ENCODE results near the gene MTX1. TPM values are rescaled to one million over a fixed set of nuclear protein-coding genes. Genes with fewer than 3 reads are reported as not detected.

Gene MTX1
- total and polyA plus RNA-seq, 2 experiments from 2014 or later = 61.4 to 69.2 TPM

DNA sequence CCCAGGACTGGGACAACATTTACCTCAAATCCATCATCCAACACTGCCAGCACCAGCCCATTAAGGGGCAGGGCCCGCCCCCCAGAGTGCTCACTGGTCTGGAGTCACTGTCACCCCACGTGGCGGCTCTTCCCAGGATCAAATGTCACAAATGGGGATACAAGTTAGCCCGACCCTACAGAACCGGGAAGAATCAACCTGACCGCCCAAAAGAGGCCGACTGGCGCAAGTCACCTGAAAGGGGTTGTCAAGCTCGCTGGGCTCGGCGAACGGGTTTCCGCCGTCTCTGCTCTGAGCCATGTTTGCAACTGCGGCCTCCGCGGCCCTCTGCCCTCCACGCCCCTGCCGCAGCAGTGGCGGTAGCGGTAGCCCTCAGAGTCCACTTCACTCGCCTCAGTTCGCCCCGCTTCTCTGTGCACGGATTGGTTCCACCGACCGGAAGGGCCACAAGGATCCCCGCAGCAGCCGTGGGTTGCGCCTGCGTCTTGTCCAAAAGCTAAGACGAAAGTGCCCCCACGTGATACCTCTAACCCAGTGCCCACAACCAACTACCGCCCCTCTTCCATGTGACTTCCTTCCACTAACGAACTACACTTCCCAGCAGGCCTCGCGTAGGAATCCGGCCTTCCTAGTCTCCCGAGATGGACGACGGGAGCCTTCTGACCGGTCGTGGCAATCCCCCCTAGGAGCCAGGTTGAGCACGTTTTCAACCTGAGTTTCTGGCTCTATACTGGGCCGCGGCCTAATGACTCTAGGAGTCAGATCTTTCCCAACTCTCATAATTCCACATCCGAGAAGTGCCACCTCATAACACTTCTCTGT lies 53.6 kb downstream of the MTX1 start, which contains the start of gene SCAMP3:
Gene SCAMP3, minus strand, starts transcription at position 509 of the 822 bp plus-strand sequence. Its CDS starts 209 bp downstream, at position 300.
- Histone ChIP-seq H3K27ac (peak within 1 kb of the TSS; percentile 76), H3K27me3 (replicated peaks; ENCODE audit: insufficient read depth) (no peaks in the 10 kb centered on the region), H2AFZ (peak within 1 kb of the TSS; percentile 85), H3K9ac (peak within 1 kb of the TSS; percentile 89), H3K4me3 (peak within 1 kb of the TSS; percentile 98), H3F3A (ENCODE audit: insufficient read depth) (peaks cover 61% of the 10 kb centered on the region), H3K4me2 (ENCODE audit: unreplicated experiment) (peak within 1 kb of the TSS; percentile 95), H3K36me3 (ENCODE audit: low read depth) (peaks cover 39% of the 10 kb centered on the region), H3K79me2 (ENCODE audit: insufficient read depth) (peaks cover 28% of the 10 kb centered on the region), H4K20me1 (ENCODE audit: insufficient read depth) (no peaks in the 10 kb centered on the region), H3K9me2 (ENCODE audit: insufficient read depth) (no peaks in the 10 kb centered on the region), H3K9me3 (ENCODE audit: low read depth) (no peaks in the 10 kb centered on the region), H3K4me1 (ENCODE audit: insufficient read depth) (peaks cover 8% of the 10 kb centered on the region)
- 1% methylated on average over 44 to 47 of the region's 47 CpGs for WGBS, 2 experiments (ENCODE audit: low coverage in 1 of 2, low lambda C conversion rate in 2 of 2, missing lambda C conversion rate in 2 of 2)
- TF ChIP-seq EZH2phosphoT487 (IDR thresholded peaks at IDR 0.05; ENCODE audit: insufficient read depth, low read depth) (no peak), EZH2 (IDR thresholded peaks at IDR 0.05; ENCODE audit: insufficient read depth, poor library complexity, severe bottlenecking) (no peak)
- in situ Hi-C loops (cut with MboI) = no loop called here
- peak; percentile 99 for DNase-seq

DNA sequence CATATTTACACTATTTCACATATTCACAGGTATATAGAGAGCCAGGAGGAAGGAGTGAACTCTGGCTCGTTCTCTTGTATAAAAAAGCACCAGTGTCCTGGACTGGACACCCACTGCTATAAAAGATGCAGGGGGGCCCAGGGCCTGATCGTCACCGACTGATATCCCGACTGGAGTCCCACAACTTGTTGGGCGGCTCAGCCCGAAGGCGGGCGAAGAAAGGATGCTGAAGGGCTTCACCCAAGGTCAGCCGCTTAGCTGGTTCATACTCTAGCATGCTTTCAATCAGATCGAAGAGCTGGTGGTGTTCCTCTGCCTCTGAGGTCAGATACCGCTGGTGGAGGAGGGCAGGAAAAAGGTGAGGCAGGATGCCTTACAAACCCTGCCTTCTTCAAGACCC lies 54.6 kb downstream of the MTX1 start:
- in situ Hi-C loops (cut with MboI) = no loop called here
- H3K79me2 ChIP-seq (ENCODE audit: insufficient read depth) = peaks cover 38% of the 10 kb centered on the region
- DNase-seq = no peak
- peaks cover 8% of the 10 kb centered on the region for H3K4me1 ChIP-seq (ENCODE audit: insufficient read depth)
- peaks cover 49% of the 10 kb centered on the region for H3K36me3 ChIP-seq (ENCODE audit: low read depth)
- H3K9me3 ChIP-seq (ENCODE audit: low read depth) = no peaks in the 10 kb centered on the region
- no peaks in the 10 kb centered on the region for H4K20me1 ChIP-seq (ENCODE audit: insufficient read depth)
- H3K9ac ChIP-seq = peak overlapping the region; percentile 89
- 94 to 98% methylated on average over 11 of the region's 11 CpGs for WGBS, 2 experiments (ENCODE audit: low coverage in 1 of 2, low lambda C conversion rate in 2 of 2, missing lambda C conversion rate in 2 of 2)
- H3K9me2 ChIP-seq (ENCODE audit: insufficient read depth) = no peaks in the 10 kb centered on the region
- H3F3A ChIP-seq (ENCODE audit: insufficient read depth) = peaks cover 68% of the 10 kb centered on the region
- H3K4me2 ChIP-seq (ENCODE audit: unreplicated experiment) = no peak overlapping the region
- H3K27me3 ChIP-seq (replicated peaks; ENCODE audit: insufficient read depth) = no peaks in the 10 kb centered on the region
- H3K4me3 ChIP-seq = no peak overlapping the region
- peak overlapping the region; percentile 76 for H3K27ac ChIP-seq
- TF ChIP-seq EZH2 (IDR thresholded peaks at IDR 0.05; ENCODE audit: insufficient read depth, poor library complexity, severe bottlenecking) (no peak), EZH2phosphoT487 (IDR thresholded peaks at IDR 0.05; ENCODE audit: insufficient read depth, low read depth) (no peak)
- H2AFZ ChIP-seq = no peak overlapping the region

MicroRNAs within 50 kb of the gene (microRNA counts, 767-probe panel; counts per million panel counts)
- microRNA hsa-miR-92b-3p = 447 counts per million, percentile 86 among the panel's probes with 10 or more counts

Other genes starting within 250 kb of the MTX1 start
- gene PYGO2, start 246.9 kb upstream of the MTX1 start, total RNA-seq (2014; rRNA removed; shearing (Covaris generic)) = 13.2 and 14.9 TPM in 2 replicates
- gene PYGO2, start 246.9 kb upstream of the MTX1 start, polyA plus RNA-seq (2016; fragmentation: Nextera tagmentation; extraction: Ambion mirVana) = 14.7 and 15.4 TPM in 2 replicates
- gene SHC1, start 237.9 kb upstream of the MTX1 start, total RNA-seq (2014; rRNA removed; shearing (Covaris generic)) = 295 and 319 TPM in 2 replicates
- 275 and 278 TPM in 2 replicates for gene SHC1, start 237.9 kb upstream of the MTX1 start, polyA plus RNA-seq (2016; fragmentation: Nextera tagmentation; extraction: Ambion mirVana)
- 45.6 and 50.3 TPM in 2 replicates for gene CKS1B, start 234.0 kb upstream of the MTX1 start, total RNA-seq (2014; rRNA removed; shearing (Covaris generic))
- 113 and 119 TPM in 2 replicates for gene CKS1B, start 234.0 kb upstream of the MTX1 start, polyA plus RNA-seq (2016; fragmentation: Nextera tagmentation; extraction: Ambion mirVana)
- 15.6 and 21.3 TPM in 2 replicates for gene FLAD1, start 225.4 kb upstream of the MTX1 start, total RNA-seq (2014; rRNA removed; shearing (Covaris generic))
- 26.4 and 30.2 TPM in 2 replicates for gene FLAD1, start 225.4 kb upstream of the MTX1 start, polyA plus RNA-seq (2016; fragmentation: Nextera tagmentation; extraction: Ambion mirVana)
- gene LENEP, start 215.1 kb upstream of the MTX1 start, total RNA-seq (2014; rRNA removed; shearing (Covaris generic)) = not detected in 2 replicates
- not detected in 2 replicates for gene LENEP, start 215.1 kb upstream of the MTX1 start, polyA plus RNA-seq (2016; fragmentation: Nextera tagmentation; extraction: Ambion mirVana)
- gene ZBTB7B, start 205.9 kb upstream of the MTX1 start, total RNA-seq (2014; rRNA removed; shearing (Covaris generic)) = 16.8 and 27.0 TPM in 2 replicates
- 2.3 and 2.9 TPM in 2 replicates for gene ZBTB7B, start 205.9 kb upstream of the MTX1 start, polyA plus RNA-seq (2016; fragmentation: Nextera tagmentation; extraction: Ambion mirVana)
- not detected in 2 replicates for gene DCST2, start 174.9 kb upstream of the MTX1 start, total RNA-seq (2014; rRNA removed; shearing (Covaris generic))
- gene DCST2, start 174.9 kb upstream of the MTX1 start, polyA plus RNA-seq (2016; fragmentation: Nextera tagmentation; extraction: Ambion mirVana) = 0.14 and 0.16 TPM in 2 replicates
- not detected in 2 replicates for gene DCST1, start 174.9 kb upstream of the MTX1 start, total RNA-seq (2014; rRNA removed; shearing (Covaris generic))
- gene DCST1, start 174.9 kb upstream of the MTX1 start, polyA plus RNA-seq (2016; fragmentation: Nextera tagmentation; extraction: Ambion mirVana) = not detected in 2 replicates
- gene ADAM15, start 157.4 kb upstream of the MTX1 start, total RNA-seq (2014; rRNA removed; shearing (Covaris generic)) = 85.6 and 109 TPM in 2 replicates
- gene ADAM15, start 157.4 kb upstream of the MTX1 start, polyA plus RNA-seq (2016; fragmentation: Nextera tagmentation; extraction: Ambion mirVana) = 73.0 and 80.4 TPM in 2 replicates
- gene EFNA4, start 145.0 kb upstream of the MTX1 start, total RNA-seq (2014; rRNA removed; shearing (Covaris generic)) = 2.4 and 5.5 TPM in 2 replicates
- 4.4 and 4.6 TPM in 2 replicates for gene EFNA4, start 145.0 kb upstream of the MTX1 start, polyA plus RNA-seq (2016; fragmentation: Nextera tagmentation; extraction: Ambion mirVana)
- 1.4 and 3.0 TPM in 2 replicates for gene EFNA3, start 129.9 kb upstream of the MTX1 start, total RNA-seq (2014; rRNA removed; shearing (Covaris generic))
- gene EFNA3, start 129.9 kb upstream of the MTX1 start, polyA plus RNA-seq (2016; fragmentation: Nextera tagmentation; extraction: Ambion mirVana) = 2.5 and 2.7 TPM in 2 replicates
- gene EFNA1, start 80.8 kb upstream of the MTX1 start, total RNA-seq (2014; rRNA removed; shearing (Covaris generic)) = not detected in 2 replicates
- gene EFNA1, start 80.8 kb upstream of the MTX1 start, polyA plus RNA-seq (2016; fragmentation: Nextera tagmentation; extraction: Ambion mirVana) = not detected in 2 replicates
- gene SLC50A1, start 72.8 kb upstream of the MTX1 start, total RNA-seq (2014; rRNA removed; shearing (Covaris generic)) = 33.4 and 34.1 TPM in 2 replicates
- 55.1 and 58.3 TPM in 2 replicates for gene SLC50A1, start 72.8 kb upstream of the MTX1 start, polyA plus RNA-seq (2016; fragmentation: Nextera tagmentation; extraction: Ambion mirVana)
- gene DPM3, start 68.2 kb upstream of the MTX1 start, total RNA-seq (2014; rRNA removed; shearing (Covaris generic)) = 21.8 and 50.7 TPM in 2 replicates
- 75.3 and 82.3 TPM in 2 replicates for gene DPM3, start 68.2 kb upstream of the MTX1 start, polyA plus RNA-seq (2016; fragmentation: Nextera tagmentation; extraction: Ambion mirVana)
- gene KRTCAP2, start 35.4 kb upstream of the MTX1 start, total RNA-seq (2014; rRNA removed; shearing (Covaris generic)) = 92.7 and 189 TPM in 2 replicates
- gene KRTCAP2, start 35.4 kb upstream of the MTX1 start, polyA plus RNA-seq (2016; fragmentation: Nextera tagmentation; extraction: Ambion mirVana) = 480 and 484 TPM in 2 replicates
- 3.4 TPM in 2 replicates for gene TRIM46, start 34.8 kb upstream of the MTX1 start, total RNA-seq (2014; rRNA removed; shearing (Covaris generic))
- gene TRIM46, start 34.8 kb upstream of the MTX1 start, polyA plus RNA-seq (2016; fragmentation: Nextera tagmentation; extraction: Ambion mirVana) = 1.6 and 2.1 TPM in 2 replicates
- gene THBS3, start 798 bp upstream of the MTX1 start, total RNA-seq (2014; rRNA removed; shearing (Covaris generic)) = 20.6 and 21.4 TPM in 2 replicates
- gene THBS3, start 798 bp upstream of the MTX1 start, polyA plus RNA-seq (2016; fragmentation: Nextera tagmentation; extraction: Ambion mirVana) = 14.9 and 16.6 TPM in 2 replicates
- gene ENTREP3, start 46.8 kb downstream of the MTX1 start, total RNA-seq (2014; rRNA removed; shearing (Covaris generic)) = 6.4 and 8.0 TPM in 2 replicates
- 8.0 TPM in 2 replicates for gene ENTREP3, start 46.8 kb downstream of the MTX1 start, polyA plus RNA-seq (2016; fragmentation: Nextera tagmentation; extraction: Ambion mirVana)
- 53.6 and 80.5 TPM in 2 replicates for gene SCAMP3, start 53.7 kb downstream of the MTX1 start, total RNA-seq (2014; rRNA removed; shearing (Covaris generic))
- gene SCAMP3, start 53.7 kb downstream of the MTX1 start, polyA plus RNA-seq (2016; fragmentation: Nextera tagmentation; extraction: Ambion mirVana) = 135 and 141 TPM in 2 replicates
- 16.8 and 24.0 TPM in 2 replicates for gene CLK2, start 64.8 kb downstream of the MTX1 start, total RNA-seq (2014; rRNA removed; shearing (Covaris generic))
- 10.2 and 10.4 TPM in 2 replicates for gene CLK2, start 64.8 kb downstream of the MTX1 start, polyA plus RNA-seq (2016; fragmentation: Nextera tagmentation; extraction: Ambion mirVana)
- gene HCN3, start 68.8 kb downstream of the MTX1 start, total RNA-seq (2014; rRNA removed; shearing (Covaris generic)) = 0.76 and 1.4 TPM in 2 replicates
- 1.6 and 1.9 TPM in 2 replicates for gene HCN3, start 68.8 kb downstream of the MTX1 start, polyA plus RNA-seq (2016; fragmentation: Nextera tagmentation; extraction: Ambion mirVana)
- not detected in 2 replicates for gene PKLR, start 92.7 kb downstream of the MTX1 start, total RNA-seq (2014; rRNA removed; shearing (Covaris generic))
- 0.08 TPM in 1 of 2 replicates, not detected in the other for gene PKLR, start 92.7 kb downstream of the MTX1 start, polyA plus RNA-seq (2016; fragmentation: Nextera tagmentation; extraction: Ambion mirVana)
- gene FDPS, start 100.2 kb downstream of the MTX1 start, total RNA-seq (2014; rRNA removed; shearing (Covaris generic)) = 96.3 and 103 TPM in 2 replicates
- gene FDPS, start 100.2 kb downstream of the MTX1 start, polyA plus RNA-seq (2016; fragmentation: Nextera tagmentation; extraction: Ambion mirVana) = 106 and 116 TPM in 2 replicates
- 31.9 and 34.4 TPM in 2 replicates for gene RUSC1, start 112.2 kb downstream of the MTX1 start, total RNA-seq (2014; rRNA removed; shearing (Covaris generic))
- 30.4 and 32.6 TPM in 2 replicates for gene RUSC1, start 112.2 kb downstream of the MTX1 start, polyA plus RNA-seq (2016; fragmentation: Nextera tagmentation; extraction: Ambion mirVana)

Data from GM23248 (cell line).